ENCODE measurements around the gene CCDC138.
A peak's percentile ranks its signal among the peaks of the same experiment; 100 is the strongest.

Gene CCDC138, protein sequence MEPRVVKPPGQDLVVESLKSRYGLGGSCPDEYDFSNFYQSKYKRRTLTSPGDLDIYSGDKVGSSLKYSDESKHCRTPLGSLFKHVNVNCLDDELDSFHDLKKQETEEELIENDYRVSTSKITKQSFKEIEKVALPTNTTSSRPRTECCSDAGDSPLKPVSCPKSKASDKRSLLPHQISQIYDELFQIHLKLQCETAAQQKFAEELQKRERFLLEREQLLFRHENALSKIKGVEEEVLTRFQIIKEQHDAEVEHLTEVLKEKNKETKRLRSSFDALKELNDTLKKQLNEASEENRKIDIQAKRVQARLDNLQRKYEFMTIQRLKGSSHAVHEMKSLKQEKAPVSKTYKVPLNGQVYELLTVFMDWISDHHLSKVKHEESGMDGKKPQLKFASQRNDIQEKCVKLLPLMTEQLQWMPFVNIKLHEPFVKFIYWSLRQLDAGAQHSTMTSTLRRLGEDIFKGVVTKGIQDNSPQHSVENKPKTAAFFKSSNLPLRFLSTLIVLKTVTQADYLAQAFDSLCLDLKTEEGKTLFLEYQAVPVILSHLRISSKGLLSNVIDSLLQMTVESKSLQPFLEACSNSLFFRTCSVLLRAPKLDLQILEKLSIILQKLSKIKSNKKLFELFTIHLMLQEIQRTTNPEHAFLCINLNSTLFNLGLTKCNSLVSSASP

DNA sequence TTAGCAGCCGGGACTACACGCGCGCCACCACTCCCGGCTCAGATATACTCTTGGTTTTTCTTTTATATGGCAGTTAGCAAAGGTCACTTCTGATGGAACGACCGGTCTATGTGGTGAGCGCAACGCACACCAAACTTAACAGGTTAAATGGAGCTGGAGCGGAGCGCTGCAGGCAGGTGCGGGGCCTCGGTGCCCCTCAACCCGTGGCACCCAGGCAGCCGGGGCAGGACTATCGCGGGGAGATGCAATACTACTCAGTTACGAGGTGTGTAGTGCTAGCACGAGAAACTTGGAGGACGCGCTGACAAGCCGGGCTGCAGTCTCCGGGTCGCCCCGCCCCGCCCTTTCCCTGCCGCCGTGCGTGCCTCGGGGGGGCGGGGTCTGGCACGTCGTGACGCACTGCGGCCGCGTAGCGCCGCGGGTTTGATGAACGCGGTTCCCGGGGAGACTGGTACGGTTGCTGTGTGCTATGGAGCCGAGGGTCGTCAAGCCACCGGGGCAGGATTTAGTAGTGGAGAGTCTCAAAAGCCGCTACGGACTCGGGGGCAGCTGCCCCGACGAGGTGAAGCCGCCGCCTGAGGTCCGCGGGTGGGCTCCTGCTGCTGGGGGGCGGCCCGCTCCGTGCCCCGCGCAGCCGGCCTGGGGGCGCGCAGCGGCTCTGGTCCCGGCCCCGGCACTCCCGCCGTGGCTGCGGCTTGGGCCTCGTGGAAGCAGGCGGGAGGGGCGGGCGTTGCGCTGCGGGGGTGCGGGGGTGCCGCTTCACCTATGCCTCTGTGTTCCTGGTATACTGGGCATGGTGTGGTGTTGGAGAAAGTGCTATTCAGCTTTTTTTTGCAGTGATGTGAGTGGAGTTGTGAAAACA is at the start of gene CCDC138:
CCDC138 (plus strand) TSS at position 418 of the 862 bp plus-strand sequence; CDS start at position 470, 52 bp downstream.
- no peak for TF ChIP-seq GATA2 (IDR thresholded peaks at IDR 0.05; ENCODE audit: low read depth, low read length)
- TF ChIP-seq GATA3 (IDR thresholded peaks at IDR 0.05; ENCODE audit: low read depth, low read length), result no peak

DNA sequence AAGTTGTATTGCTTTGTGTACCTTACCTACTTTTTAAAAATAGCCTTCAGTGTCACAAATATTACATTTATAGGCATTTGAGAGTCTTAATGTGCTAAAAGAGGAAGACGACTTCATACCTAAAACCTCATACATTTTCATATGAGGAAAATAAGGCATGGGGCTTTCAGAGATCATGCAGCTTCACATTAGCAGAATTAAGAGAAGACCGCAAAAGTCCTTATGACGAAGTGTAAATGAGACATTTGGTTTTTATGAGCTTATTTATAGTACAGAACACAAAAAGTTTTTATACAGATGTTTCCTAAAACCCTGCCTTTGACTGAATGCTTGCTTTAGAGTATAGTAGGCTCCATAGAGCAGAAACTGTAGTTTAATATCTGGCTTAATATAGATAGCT is 10.1 kb upstream of the CCDC138 start:
- TF ChIP-seq GATA2 (IDR thresholded peaks at IDR 0.05; ENCODE audit: low read depth, low read length), result no peak
- TF ChIP-seq GATA3 (IDR thresholded peaks at IDR 0.05; ENCODE audit: low read depth, low read length), result no peak

DNA sequence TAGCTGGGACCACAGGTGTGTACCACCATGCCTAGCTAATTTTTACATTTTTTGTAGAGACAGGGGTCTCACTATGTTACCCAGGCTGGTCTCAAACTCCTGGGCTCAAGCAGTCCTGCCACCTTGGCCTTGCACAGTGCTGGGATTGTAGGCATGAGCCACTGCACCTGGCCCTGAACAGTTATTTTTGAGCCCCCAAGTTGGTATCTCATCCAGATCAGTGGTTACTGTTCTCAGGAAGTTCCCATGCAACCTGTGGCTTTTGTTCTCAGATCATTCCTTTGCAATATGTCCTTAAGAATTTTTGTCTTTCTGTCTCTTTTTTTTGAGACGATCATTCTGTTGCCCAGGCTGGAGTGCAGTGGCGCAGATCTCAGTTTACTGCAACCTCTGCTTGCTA is 7.7 kb upstream of the CCDC138 start:
- no peak for TF ChIP-seq GATA3 (IDR thresholded peaks at IDR 0.05; ENCODE audit: low read depth, low read length)
- no peak for TF ChIP-seq GATA2 (IDR thresholded peaks at IDR 0.05; ENCODE audit: low read depth, low read length)

DNA sequence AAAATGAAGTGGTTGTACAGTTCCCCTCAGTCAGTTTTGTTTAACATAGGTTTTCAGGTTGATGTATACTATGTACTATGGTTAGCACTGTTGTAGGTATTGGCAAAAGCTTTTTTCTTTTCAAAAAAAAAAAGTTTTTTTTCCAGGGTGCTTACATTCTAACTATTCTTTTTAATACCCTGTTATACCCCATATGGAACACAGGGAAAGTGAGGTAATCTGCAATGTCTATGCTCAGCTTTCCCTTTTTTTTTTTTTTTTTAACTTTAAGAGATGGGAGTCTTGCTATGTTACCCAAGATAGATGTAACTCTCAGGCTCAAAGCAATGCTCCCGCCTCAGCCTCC is 590 bp upstream of the CCDC138 start:
- TF ChIP-seq GATA3 (IDR thresholded peaks at IDR 0.05; ENCODE audit: low read depth, low read length) (no peak), GATA2 (IDR thresholded peaks at IDR 0.05; ENCODE audit: low read depth, low read length) (no peak)

DNA sequence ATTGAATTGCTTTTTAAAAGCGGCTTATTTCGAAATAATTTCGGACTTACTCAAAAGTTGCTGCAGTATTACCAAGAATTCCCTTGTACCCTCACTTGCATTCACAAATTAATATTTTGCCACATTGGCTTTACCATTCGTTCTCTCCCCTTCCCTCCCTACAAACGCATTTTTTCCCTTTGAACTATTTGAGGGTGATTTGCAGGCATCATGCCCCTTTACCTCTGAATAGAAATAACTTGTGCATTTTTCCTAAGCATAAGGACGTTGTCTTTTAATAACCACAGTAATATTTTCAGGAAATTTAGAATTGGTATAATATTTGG is 608 bp downstream of the CCDC138 start:
- TF ChIP-seq GATA3 (IDR thresholded peaks at IDR 0.05; ENCODE audit: low read depth, low read length) (no peak), GATA2 (IDR thresholded peaks at IDR 0.05; ENCODE audit: low read depth, low read length) (no peak)

DNA sequence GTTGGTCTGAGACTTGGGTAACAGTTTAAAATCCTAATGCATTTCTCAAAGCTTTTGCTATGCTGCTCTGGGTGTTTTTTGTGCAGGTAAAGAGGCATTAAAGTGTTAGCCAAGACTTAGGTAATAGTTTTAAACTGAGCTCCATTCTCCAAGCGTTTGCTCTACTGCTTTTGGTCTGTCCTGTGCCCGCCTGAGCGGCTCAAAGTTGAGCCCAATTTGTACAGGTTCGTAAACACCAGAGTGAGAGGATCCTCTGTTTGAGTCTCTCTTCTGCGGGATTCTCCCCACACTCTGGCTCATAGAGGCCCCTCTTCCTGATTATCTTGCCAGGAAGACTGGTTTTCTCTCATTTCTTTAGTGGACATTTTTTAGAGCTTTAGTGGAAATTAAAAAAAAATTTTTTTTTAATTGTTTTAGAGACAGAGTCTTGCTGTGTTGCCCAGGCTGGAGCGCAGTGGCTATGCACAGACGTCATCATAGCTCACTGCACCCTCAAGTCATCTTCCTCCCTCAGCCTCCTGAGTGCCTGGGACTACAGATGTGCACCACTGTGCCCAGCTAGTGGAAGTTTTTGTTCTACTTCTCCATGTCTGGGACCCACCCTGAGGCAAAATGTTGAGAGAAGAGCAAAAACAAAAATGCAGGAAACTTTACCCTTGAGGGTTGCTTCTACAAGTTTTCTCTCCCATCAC is 16.6 kb downstream of the CCDC138 start:
- TF ChIP-seq GATA3 (IDR thresholded peaks at IDR 0.05; ENCODE audit: low read depth, low read length), result no peak
- TF ChIP-seq GATA2 (IDR thresholded peaks at IDR 0.05; ENCODE audit: low read depth, low read length), result no peak

DNA sequence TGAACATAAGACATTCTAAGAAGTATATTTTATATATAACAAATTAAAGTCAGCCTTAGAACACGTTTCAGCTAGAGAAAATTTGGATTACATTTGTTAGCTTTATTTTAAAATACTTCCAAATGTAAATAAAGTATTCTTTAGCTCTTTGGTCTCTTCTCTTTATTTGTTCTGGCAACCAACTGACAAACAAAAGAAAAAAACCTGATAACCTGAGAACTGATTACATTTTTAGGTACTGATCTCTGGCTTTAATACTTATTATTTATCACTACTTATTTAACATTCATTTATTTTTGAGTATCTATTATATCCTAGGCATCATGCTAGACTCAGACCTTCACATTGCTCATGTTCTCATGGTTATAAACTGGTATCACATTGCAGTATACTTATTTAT is 18.5 kb downstream of the CCDC138 start:
- no peak for TF ChIP-seq GATA2 (IDR thresholded peaks at IDR 0.05; ENCODE audit: low read depth, low read length)

DNA sequence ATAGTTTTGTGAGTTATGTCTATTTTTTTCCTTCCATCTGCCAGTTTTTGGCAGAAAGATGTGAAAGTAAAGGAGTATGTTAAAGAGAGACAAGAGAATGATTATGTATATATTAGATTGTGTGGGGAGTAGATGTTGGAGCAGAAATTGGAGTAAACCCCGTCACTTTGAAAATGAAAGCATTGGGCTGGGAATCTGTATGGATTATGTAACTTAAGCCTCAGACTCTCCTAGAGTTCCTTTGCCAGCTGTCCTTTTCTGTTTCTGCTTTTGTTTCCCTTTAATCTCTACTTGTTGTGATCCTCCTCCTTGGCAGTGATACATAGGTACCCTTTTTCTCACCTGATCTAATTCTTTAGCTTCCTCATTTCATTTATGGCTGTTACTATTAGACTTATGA is 19.2 kb downstream of the CCDC138 start:
- TF ChIP-seq GATA3 (IDR thresholded peaks at IDR 0.05; ENCODE audit: low read depth, low read length), result no peak

DNA sequence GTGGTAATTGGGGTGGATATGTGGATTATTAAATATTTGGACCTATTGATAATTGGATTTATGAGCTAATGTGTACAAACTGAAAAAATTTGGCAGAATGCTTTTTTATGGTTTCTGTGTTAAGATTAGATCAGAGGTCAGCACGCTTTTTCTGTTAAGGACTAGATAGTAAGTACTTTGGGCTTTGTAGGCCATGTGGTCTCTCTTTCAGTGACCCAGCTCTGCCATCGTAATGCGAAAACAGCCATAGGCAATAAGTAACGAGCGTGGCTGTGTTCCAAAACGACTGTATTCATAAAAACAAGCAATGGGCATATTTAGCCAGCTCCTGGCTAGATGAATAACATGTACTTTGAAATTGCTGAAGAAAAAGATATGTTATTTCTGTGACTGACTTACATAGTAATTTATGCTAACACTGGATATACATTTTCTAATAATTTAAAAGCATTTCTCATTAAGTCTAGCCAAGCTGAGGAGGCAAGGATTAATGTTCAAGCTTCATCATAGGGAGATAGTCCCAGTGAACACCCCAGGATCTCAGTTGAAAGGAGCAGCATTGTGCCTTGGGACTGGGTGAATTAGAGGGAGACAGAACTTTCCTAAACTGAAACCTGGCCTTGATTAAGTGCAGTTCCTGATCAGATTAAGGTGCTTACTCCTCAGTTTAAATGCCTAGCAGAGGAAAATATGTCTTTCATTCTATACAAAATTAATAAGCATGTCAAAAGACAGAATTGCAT is 20.0 kb downstream of the CCDC138 start:
- TF ChIP-seq GATA2 (IDR thresholded peaks at IDR 0.05; ENCODE audit: low read depth, low read length) (peak; percentile 77), GATA3 (IDR thresholded peaks at IDR 0.05; ENCODE audit: low read depth, low read length) (peak; percentile 87)

DNA sequence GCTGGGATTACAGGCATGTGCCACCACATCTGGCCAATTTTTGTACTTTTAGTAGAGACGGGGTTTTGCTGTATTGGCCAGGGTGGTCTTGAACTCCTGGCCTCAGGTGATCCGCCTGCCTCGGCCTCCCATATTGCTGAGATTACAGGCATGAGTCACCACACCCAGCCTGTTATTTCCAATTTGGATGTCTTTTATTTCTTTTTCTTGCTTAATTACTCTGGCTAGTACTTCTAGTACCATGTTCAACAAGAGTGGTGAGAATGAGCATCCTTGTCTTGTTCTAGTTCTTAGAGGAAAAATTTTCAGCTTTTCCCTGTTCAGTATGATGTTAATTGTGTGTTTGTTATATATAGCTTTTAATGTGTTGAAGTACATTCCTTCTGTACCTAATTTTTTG is 23.4 kb downstream of the CCDC138 start:
- TF ChIP-seq GATA3 (IDR thresholded peaks at IDR 0.05; ENCODE audit: low read depth, low read length) (no peak), GATA2 (IDR thresholded peaks at IDR 0.05; ENCODE audit: low read depth, low read length) (no peak)

DNA sequence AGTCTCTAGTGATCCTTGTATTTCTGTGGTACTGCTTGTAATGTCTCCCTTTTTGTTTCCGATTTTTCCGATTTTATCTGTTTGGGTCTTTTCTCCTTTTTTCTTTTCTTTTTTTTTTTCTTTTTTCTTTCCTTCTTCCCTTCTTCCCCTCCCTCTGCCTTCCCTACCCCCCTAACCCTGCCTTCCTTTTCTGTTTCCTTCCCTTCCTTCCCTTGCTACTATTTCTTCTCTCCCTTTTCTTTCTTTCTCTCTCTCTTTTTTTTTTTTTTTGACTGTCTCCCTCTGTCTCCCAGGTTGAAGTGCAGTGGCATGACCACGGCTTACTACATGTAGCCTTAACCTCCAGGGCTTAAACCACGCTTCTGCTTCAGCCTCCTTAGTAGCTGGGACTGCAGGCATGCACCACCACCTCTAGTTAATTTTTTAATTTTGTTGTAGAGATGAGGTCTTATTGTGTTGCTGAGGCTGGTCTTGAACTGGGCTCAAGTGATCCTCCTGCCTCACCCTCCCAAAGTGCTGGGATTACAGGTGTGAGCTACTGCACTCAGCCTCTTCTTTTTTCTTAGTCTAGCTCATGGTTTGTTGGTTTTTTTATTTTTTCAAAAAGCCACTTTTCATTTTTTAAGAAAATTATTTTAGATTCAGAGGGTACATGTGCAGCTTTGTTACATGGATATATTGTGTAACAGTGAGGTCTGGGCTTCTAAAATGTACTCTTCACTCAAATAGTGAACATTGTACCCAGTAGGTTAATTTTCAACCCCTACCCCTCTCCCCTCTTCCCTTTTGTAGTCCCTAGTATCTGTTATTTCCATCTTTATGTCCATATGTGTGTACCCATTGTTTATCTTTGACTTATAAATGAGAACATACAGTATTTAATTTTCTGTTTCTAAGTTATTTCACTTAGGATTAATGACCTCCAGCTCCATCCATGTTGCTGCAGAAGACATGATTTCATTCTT is 24.7 kb downstream of the CCDC138 start:
- TF ChIP-seq GATA2 (IDR thresholded peaks at IDR 0.05; ENCODE audit: low read depth, low read length), result no peak
- no peak for TF ChIP-seq GATA3 (IDR thresholded peaks at IDR 0.05; ENCODE audit: low read depth, low read length)

DNA sequence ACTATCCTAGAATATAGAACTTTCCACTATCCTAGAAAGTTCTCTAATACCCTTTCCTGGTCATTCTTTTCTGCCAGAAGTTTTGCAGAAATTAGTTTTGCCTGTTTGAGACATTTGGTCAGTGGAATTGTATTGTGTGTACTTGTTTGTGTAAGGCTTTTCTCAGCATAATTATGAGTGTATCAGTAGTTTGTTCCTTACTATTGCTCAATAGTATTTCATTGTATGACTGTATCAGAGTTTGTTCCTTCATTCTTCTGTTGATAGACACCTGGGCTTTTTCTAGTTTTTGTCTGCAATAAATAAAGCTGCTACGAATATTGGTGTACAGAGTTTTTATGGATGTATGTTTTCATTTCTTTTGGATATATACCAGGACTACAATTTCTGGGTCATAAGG is 27.2 kb downstream of the CCDC138 start:
- no peak for TF ChIP-seq GATA3 (IDR thresholded peaks at IDR 0.05; ENCODE audit: low read depth, low read length)

DNA sequence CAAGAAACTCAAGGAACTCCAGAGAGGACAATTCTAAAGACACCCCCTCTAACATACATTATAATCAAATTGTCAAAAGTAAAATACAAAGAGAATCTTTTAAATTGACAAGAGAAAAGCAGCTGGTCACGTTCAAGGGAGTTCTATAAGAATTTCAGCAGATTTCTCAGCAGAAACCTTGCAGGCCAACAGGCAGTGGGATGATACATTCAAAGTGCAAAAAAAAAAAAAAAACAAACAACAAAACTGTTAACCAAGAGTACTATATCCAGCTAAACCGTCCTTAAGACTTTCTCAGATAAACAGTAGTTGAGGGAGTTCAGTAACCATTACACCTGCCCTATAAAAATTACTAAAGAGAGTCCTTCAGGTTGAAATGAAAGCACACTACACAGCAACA is 33.9 kb downstream of the CCDC138 start:
- TF ChIP-seq GATA2 (IDR thresholded peaks at IDR 0.05; ENCODE audit: low read depth, low read length) (no peak), GATA3 (IDR thresholded peaks at IDR 0.05; ENCODE audit: low read depth, low read length) (no peak)
